Islet of Langerhans (tissue), 1 donor: ENCODE results near the gene ELAVL1.

Source experiments
- FAIRE-seq: peaks from one replicate; lab custom pipeline; 2011; peaks lifted over from hg19 to GRCh38; lab: Jason Lieb, UNC

ELAVL1 gene

GRCh38 chr19:7983995-7984837, 21.2 kb downstream of the ELAVL1 start:
- no peak for FAIRE-seq

- FAIRE-seq = no peak
Observed at GRCh38 chr19:7983286-7983950, 22.0 kb downstream of the ELAVL1 start.

GRCh38 chr19:7982651-7983099, 22.8 kb downstream of the ELAVL1 start:
- FAIRE-seq = no peak

GRCh38 chr19:7982103-7982502, 23.3 kb downstream of the ELAVL1 start:
- FAIRE-seq = no peak

GRCh38 chr19:7981661-7982060, 23.8 kb downstream of the ELAVL1 start:
- no peak for FAIRE-seq

GRCh38 chr19:7981199-7981598, 24.2 kb downstream of the ELAVL1 start:
- FAIRE-seq = no peak

- FAIRE-seq = no peak
Observed at GRCh38 chr19:7980635-7981121, 24.8 kb downstream of the ELAVL1 start.

- FAIRE-seq = no peak
Observed at GRCh38 chr19:7980168-7980567, 25.3 kb downstream of the ELAVL1 start.

- FAIRE-seq = no peak
Observed at GRCh38 chr19:7979559-7979958, 25.9 kb downstream of the ELAVL1 start.

- FAIRE-seq = no peak
Observed at GRCh38 chr19:7979011-7979410, 26.4 kb downstream of the ELAVL1 start.

GRCh38 chr19:7978179-7978825, 27.1 kb downstream of the ELAVL1 start:
- no peak for FAIRE-seq

GRCh38 chr19:7977723-7978040, 27.8 kb downstream of the ELAVL1 start:
- no peak for FAIRE-seq

- no peak for FAIRE-seq
Observed at GRCh38 chr19:7977021-7977722, 28.3 kb downstream of the ELAVL1 start.

GRCh38 chr19:7976461-7976860, 29.0 kb downstream of the ELAVL1 start:
- FAIRE-seq = no peak

GRCh38 chr19:7975037-7975436, 30.4 kb downstream of the ELAVL1 start:
- no peak for FAIRE-seq

- no peak for FAIRE-seq
Observed at GRCh38 chr19:7973883-7974282, 31.6 kb downstream of the ELAVL1 start.

GRCh38 chr19:7971553-7972520, 33.6 kb downstream of the ELAVL1 start:
- FAIRE-seq = no peak

GRCh38 chr19:7970716-7971448, 34.6 kb downstream of the ELAVL1 start:
- no peak for FAIRE-seq

GRCh38 chr19:7969555-7969939, 35.9 kb downstream of the ELAVL1 start:
- FAIRE-seq = no peak

- no peak for FAIRE-seq
Observed at GRCh38 chr19:7968796-7969554, 36.5 kb downstream of the ELAVL1 start.
